Nephron (organoid): ENCODE measurements around the gene MAD2L1BP.

Source experiments
- H3K27ac Mint-ChIP-seq, 3 experiments: 2 replicates each; pipeline ENCODE4 v1.8.0; 2020; ENCODE audit warnings: mixed read lengths in 3 of 3, mild to moderate bottlenecking in 2 of 3, moderate library complexity in 1 of 3
- H3K27me3 Mint-ChIP-seq: 2 replicates; pipeline ENCODE4 v1.8.0; 2021; ENCODE audit warnings: low read depth, mild to moderate bottlenecking, moderate library complexity, mixed read lengths
- H3K36me3 Mint-ChIP-seq: 2 replicates; pipeline ENCODE4 v1.8.0; 2020; ENCODE audit warnings: low read depth, mixed read lengths
- H3K4me1 Mint-ChIP-seq: 2 replicates; pipeline ENCODE4 v1.8.0; 2020; ENCODE audit warnings: mixed read lengths
- H3K4me3 Mint-ChIP-seq, 3 experiments: 2 replicates each; pipeline ENCODE4 v1.8.0; 2020; ENCODE audit warnings: mild to moderate bottlenecking in 3 of 3, mixed read lengths in 3 of 3, moderate library complexity in 2 of 3
- H3K9me3 Mint-ChIP-seq: 2 replicates; pipeline ENCODE4 v1.8.0; 2020; ENCODE audit warnings: mixed read lengths
- CTCF ChIP-seq, 3 experiments: fragments of 200-600 bp; sonication (generic); IDR thresholded peaks; one replicate each; pipeline ENCODE4 v1.5.0; 2021; ENCODE audit warnings: antibody characterized with exemption in 3 of 3; ENCODE audit not compliant: unreplicated experiment in 3 of 3

The MAD2L1BP gene

GRCh38 chr6:43614396-43614730 is 21.3 kb upstream of the MAD2L1BP start:
- no peaks in the 10 kb centered on the region for H3K27me3 Mint-ChIP-seq
- no peak overlapping the region for H3K27ac Mint-ChIP-seq
- H3K4me3 Mint-ChIP-seq: no peak overlapping the region
- no peaks in the 10 kb centered on the region for H3K9me3 Mint-ChIP-seq
- no peak for TF ChIP-seq CTCF (IDR thresholded peaks at IDR 0.05; ENCODE audit: unreplicated experiment in 3 of 3)
- H3K4me1 Mint-ChIP-seq: no peaks in the 10 kb centered on the region
- peaks cover 17% of the 10 kb centered on the region for H3K36me3 Mint-ChIP-seq

- Mint-ChIP-seq H3K36me3 (peaks cover 33% of the 10 kb centered on the region), H3K27ac (no peak overlapping the region), H3K9me3 (no peaks in the 10 kb centered on the region), H3K27me3 (no peaks in the 10 kb centered on the region), H3K4me1 (no peaks in the 10 kb centered on the region), H3K4me3 (no peak overlapping the region)
- no peak for TF ChIP-seq CTCF (IDR thresholded peaks at IDR 0.05; ENCODE audit: unreplicated experiment in 3 of 3)
Observed at GRCh38 chr6:43616725-43617472, 18.7 kb upstream of the MAD2L1BP start.

- no peak overlapping the region for H3K4me3 Mint-ChIP-seq
- no peaks in the 10 kb centered on the region for H3K4me1 Mint-ChIP-seq
- no peak for TF ChIP-seq CTCF (IDR thresholded peaks at IDR 0.05; ENCODE audit: unreplicated experiment in 3 of 3)
- H3K36me3 Mint-ChIP-seq: peaks cover 47% of the 10 kb centered on the region
- no peak overlapping the region for H3K27ac Mint-ChIP-seq
- no peaks in the 10 kb centered on the region for H3K9me3 Mint-ChIP-seq
- no peaks in the 10 kb centered on the region for H3K27me3 Mint-ChIP-seq
Observed at GRCh38 chr6:43621078-43621835, 14.4 kb upstream of the MAD2L1BP start.

- Mint-ChIP-seq H3K27me3 (no peaks in the 10 kb centered on the region), H3K9me3 (no peaks in the 10 kb centered on the region), H3K4me3 (no peak overlapping the region), H3K36me3 (peaks cover 49% of the 10 kb centered on the region), H3K27ac (no peak overlapping the region), H3K4me1 (peaks cover 2% of the 10 kb centered on the region)
- TF ChIP-seq CTCF (IDR thresholded peaks at IDR 0.05; ENCODE audit: unreplicated experiment in 3 of 3): no peak
Observed at GRCh38 chr6:43621836-43622180, 13.8 kb upstream of the MAD2L1BP start.

- H3K4me1 Mint-ChIP-seq: peaks cover 9% of the 10 kb centered on the region
- H3K36me3 Mint-ChIP-seq: peaks cover 56% of the 10 kb centered on the region
- H3K27ac Mint-ChIP-seq: no peak overlapping the region
- TF ChIP-seq CTCF (IDR thresholded peaks at IDR 0.05; ENCODE audit: unreplicated experiment in 3 of 3): no peak
- H3K4me3 Mint-ChIP-seq: no peak overlapping the region
- H3K27me3 Mint-ChIP-seq: no peaks in the 10 kb centered on the region
- H3K9me3 Mint-ChIP-seq: no peaks in the 10 kb centered on the region
Observed at GRCh38 chr6:43622541-43622940, 13.1 kb upstream of the MAD2L1BP start.
